HG03521 (cell line): Measurements from ENCODE around the gene NXN.
"Not testable (repeated sequence)": the region's sequence is repeated elsewhere in the genome, so short reads cannot be mapped to it uniquely, and the experiment has no call there.

Experiments used
- ATAC-seq: cut with Tn5 transposase; IDR thresholded peaks from one replicate; pipeline ENCODE4 v1.9.1; 2021; ENCODE audit warnings: mild to moderate bottlenecking, moderate library complexity; ENCODE audit not compliant: unreplicated experiment

Gene NXN

DNA sequence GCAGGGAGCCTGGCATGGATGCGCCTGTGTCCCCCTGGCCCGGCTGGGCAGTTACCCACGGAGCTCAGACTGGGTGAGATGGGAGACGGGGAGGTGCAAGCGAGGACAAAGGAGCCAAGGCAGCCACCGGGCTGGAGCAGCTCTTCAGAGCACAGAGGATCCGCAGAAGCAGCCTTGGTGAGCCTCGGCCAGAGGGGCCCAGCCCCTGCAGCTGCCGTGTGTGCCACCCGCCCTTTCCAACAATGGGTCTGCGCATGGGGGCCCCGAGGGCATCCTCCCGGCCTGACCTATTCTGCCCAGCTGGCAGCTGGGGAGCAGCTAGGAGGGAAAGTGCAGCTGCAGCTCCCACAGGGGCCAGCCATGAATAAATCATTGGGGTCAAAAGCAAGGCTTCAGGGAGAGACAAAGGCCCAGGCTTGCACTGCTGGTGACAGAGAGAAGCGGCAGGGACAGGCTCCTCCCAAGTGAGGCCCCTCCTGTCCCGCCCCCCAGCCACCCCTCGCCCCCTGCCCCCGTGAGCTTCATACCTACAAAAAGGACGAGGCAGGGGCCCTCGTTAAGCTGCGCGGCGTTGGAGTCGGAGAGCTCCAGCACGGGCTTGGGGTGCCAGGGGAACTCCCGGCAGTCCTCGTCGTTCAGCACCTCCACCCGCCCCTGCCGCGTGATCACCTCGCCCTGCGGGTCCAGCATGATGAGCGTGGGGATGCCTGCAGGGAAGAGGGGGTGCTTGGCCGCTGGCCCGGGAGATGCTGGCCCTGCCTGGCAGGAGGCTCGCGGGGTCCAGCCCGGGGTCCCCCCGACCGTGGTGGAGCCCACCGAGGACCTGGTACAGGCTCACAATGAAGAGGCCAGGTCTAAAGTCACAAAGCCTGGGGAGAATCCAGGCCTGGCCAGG lies 174.8 kb downstream of the NXN start:
- no peak for ATAC-seq

DNA sequence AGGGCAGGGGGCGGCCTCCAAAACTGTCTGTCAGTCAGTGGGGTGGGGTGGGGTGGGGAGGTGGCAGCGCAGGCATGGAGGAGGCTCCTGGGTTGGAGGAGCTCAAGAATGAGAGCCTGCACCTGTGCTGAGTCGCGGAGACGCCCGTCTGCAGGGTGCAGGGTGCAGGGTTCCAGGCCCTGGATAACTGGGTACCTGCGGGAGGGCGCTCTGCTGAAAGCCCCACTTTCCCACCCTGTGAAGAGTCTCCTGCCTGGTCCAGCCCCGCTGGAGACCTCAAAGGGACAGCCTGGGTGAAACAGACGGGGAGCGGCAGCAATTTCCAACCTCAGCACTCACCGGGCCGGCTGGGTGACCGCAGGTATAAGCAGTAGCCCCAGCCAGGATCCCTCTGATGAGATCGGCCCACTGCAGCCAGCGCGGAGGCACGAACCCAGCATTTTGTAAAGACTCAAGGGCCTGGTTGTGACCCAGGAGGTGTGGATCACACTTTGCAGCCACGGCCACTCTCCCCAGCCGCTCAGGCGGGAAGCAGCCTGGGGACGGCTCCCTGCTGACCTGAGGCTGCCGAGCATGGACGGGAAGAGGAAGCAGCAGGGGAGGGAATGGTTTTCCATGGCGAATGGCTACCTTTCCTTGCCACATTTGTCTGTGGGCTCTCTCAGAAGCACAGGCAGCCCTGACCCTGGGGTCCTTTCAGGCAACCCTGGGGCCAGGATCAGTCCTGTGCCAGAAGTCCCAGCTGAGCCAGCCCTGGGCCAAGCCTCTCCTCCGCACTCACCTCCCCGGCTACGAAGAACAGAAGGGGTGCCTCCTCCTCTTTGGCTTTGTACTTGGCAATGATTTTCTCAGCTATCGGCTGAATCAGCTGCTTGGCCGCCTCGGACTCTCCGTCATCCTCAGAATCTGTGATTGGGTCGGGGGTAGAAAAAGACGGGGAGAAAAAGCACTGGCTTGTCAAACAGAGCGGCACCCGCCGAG lies 176.4 kb downstream of the NXN start:
- no peak for ATAC-seq

GRCh38 chr17:802481-802880 lies 177.1 kb downstream of the NXN start:
- ATAC-seq: no peak

DNA sequence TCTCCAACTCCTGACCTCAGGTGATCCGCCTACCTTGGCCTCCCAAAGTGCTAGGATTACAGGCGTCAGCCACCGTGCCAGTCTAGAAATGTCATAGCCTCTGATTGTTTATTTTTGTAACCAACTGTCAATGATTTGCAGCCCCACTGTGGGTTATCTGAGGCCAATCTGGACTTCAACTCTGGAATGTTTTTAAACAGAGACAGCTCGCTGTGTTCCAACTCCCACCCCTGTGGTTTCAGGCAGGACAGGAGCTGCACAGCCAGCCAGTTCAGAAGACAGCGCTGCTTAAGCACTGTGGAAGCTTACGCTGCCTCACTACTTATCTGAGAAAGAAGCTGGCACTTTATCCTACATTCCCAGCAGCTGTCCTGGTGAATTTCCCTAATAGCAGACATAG lies 177.9 kb downstream of the NXN start:
- ATAC-seq: no peak

- no peak for ATAC-seq
These were observed 178.9 kb downstream of the NXN start for GRCh38 chr17:800446-801242.

- no peak for ATAC-seq
These were observed 180.3 kb downstream of the NXN start for GRCh38 chr17:799261-799660.

DNA sequence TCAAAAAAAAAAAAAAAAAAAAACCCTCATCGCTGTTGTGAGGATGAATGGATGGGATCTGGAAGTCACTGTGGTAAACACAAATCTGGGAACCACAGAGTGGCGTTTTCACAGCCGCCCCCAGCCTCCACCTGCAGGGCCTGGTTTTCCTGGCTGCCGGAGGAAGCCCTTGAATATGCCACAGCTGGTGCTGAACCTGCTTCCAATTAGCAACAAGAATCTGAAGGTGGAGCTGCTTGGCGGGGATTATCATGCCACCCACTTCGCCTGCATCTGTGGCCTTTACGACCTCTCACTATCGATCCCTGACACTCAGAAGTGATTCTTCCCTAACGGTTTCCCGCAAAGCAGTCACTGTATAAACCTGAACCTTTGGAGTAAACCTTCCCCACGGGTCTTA lies 181.3 kb downstream of the NXN start:
- no peak for ATAC-seq

DNA sequence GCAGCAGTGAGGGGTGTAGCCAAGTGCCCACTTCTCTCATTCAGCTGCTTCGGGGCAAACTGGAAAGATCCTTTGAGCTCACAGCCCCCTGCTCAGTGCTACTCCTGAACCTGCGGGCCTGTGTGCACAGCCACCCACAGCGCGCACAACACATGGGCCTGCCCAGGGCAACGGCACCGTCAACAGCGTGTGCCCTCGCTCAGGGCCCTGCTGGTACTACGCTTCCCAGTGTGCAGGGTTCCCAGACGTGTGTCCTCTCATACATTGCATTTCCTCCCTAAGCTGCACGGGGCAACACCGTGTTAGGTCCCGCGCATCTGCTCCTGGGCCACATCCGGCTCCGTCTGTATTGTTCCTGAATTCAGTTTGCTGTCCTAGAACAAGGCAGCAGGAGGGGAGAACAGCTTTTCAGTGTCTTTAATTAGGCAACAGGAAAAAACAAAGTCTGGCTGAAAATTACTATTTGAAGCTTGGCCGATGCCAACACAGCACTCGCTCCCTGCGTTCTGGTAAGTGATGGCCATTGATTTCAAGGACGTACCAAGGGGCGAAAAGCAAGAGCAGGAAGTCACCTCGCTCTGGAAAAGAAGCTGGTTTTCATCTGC lies 182.2 kb downstream of the NXN start:
- no peak for ATAC-seq

- no peak for ATAC-seq
These were observed 183.0 kb downstream of the NXN start for GRCh38 chr17:796609-797008.

DNA sequence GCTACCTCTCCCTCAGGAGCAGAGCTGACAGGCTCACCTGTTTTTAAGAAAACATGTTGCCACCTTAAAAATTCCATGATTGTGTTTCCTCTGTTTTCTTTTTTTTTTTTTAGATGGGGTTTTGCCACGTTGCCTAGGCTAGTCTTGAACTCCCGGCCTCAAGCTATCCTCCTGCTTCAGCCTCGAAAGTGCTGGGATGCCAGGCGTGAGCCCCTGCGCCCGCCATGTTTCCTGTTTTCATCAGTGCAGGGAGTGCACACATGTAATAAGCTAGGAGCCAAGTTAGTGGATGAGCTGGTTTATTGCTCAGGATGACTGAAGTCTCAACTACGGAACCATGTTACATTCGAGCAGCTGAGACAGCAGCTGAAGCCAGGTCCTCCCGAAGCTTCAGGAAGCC lies 183.9 kb downstream of the NXN start:
- no peak for ATAC-seq

DNA sequence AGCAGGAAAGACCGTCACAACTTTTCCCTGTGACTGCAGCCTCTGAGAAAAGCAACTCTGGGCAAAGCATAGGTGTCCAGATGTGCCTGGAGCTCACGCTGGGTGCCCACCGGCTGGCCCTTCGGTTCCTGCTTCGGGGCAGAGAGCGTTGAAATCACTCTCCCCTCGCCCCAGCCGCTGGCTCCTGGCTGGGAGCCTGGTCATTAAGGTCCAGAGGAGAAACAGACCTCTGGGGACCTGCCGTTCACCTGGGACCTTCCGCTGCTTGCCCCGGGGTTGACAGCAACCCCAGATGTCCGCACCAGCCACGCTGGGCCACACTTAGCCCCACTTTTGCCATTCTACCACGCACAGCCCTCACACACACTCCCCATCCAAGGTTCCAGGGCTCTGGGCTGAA lies 184.3 kb downstream of the NXN start:
- ATAC-seq: no peak

- no peak for ATAC-seq
These were observed 184.7 kb downstream of the NXN start for GRCh38 chr17:794876-795275.

- no peak for ATAC-seq
These were observed 187.3 kb downstream of the NXN start for GRCh38 chr17:792277-792676.

- no peak for ATAC-seq
These were observed 187.7 kb downstream of the NXN start for GRCh38 chr17:791829-792228.

DNA sequence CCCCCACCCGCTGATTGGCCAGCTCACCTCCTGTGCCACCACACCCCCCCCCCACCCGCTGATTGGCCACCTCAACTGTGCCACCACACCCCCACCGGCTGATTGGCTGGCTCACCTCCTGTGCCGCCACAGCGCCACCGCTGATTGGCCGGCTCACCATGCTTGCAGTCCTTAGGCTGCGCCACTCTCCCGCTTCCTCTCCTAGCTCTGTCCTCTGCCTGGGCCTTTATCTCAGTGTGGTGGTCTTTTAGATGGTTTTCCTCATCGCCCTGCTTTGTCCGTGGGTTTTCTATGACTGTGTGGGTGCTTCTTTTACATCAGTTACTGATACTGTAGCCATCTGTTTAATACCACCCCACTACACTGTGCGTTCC lies 188.7 kb downstream of the NXN start:
- not testable (repeated sequence) for ATAC-seq

GRCh38 chr17:789931-790873 lies 189.4 kb downstream of the NXN start:
- not testable (repeated sequence) for ATAC-seq

DNA sequence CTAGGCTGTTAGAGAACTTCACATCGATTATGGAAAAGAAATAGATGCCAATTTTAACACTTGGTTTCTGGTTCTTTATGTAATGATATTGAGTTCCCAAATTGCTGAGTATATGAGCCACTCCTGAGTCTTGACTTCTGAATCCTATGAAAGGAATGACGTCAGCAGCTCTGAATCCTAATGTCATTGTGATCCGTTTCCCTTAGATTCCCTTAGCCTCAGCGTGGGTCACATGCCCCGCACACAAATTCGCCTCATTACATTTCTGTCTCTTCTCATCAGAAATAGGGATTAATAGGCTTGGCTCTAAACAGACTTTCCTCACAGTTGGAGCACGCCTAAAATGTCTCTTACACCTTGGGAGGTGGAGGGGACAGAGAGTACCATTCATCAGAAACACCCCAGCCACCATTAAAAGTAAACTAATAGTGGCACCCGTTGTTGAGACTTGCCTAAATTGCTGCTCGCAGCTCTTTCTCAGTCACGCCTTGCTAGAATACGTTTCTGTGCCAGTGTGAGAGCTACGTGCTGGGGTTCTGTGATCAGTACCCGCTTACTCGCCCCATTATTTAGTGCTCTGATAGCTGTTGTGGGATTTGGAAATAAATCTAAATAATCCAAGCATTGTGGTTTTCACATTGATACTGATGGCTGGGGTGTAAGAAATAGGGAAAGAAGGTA lies 190.3 kb downstream of the NXN start:
- ATAC-seq: no peak

DNA sequence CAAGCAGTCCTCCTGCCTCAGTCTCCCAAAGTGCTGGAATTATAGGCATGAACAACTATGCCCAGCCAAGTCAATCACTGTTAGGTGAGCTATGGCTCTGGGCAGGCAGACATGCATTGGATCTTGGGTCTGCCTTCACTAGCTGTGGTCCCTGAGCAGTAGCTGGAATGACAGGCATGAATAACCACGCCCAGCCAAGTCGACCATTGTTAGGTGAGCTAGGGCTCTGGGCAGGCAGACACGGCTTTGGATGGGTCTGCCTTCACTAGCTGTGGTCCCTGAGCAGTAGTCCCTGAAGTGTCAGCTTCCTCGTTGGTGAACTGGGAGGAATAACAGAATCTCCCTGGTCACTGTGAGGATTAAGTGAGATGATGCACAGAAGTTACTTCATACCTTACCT lies 191.0 kb downstream of the NXN start:
- no peak for ATAC-seq

GRCh38 chr17:787641-788221 lies 191.8 kb downstream of the NXN start:
- no peak for ATAC-seq
